ENCODE data around the gene GPR157. TPM values are rescaled to one million over a fixed set of nuclear protein-coding genes. Genes with fewer than 3 reads are reported as not detected.
"Not testable (repeated sequence)": the region's sequence is repeated elsewhere in the genome, so short reads cannot be mapped to it uniquely, and the experiment has no call there.

GPR157 gene
- 9.5 and 9.6 TPM in 2 replicates for total RNA-seq (2014; rRNA removed; shearing (Covaris generic))
- 10.8 and 14.4 TPM in 2 replicates for polyA plus RNA-seq (2014; cell fraction: nucleus; rRNA removed)

GRCh38 chr1:9128520-9129265, at the start of gene GPR157:
TSS of gene GPR157 (minus strand) at chr1:9129102. CDS start at chr1:9129027, 75 bp downstream.
- peak; percentile 77 for DNase-seq (ENCODE audit: extremely low read depth, low read depth)

GRCh38 chr1:9174762-9175161, 45.9 kb upstream of the GPR157 start:
- DNase-seq (ENCODE audit: extremely low read depth, low read depth) = no peak

GRCh38 chr1:9174243-9174642, 45.3 kb upstream of the GPR157 start:
- no peak for DNase-seq (ENCODE audit: extremely low read depth, low read depth)

GRCh38 chr1:9169601-9170137, 40.8 kb upstream of the GPR157 start:
- DNase-seq (ENCODE audit: extremely low read depth, low read depth) = no peak

- DNase-seq (ENCODE audit: extremely low read depth, low read depth) = no peak
These were observed 38.7 kb upstream of the GPR157 start for GRCh38 chr1:9167638-9168037.

GRCh38 chr1:9166289-9167235, 37.7 kb upstream of the GPR157 start:
- DNase-seq (ENCODE audit: extremely low read depth, low read depth) = no peak

- no peak for DNase-seq (ENCODE audit: extremely low read depth, low read depth)
These were observed 36.5 kb upstream of the GPR157 start for GRCh38 chr1:9165396-9165795.

- no peak for DNase-seq (ENCODE audit: extremely low read depth, low read depth)
These were observed 36.0 kb upstream of the GPR157 start for GRCh38 chr1:9164919-9165318.

GRCh38 chr1:9164532-9164900, 35.6 kb upstream of the GPR157 start:
- DNase-seq (ENCODE audit: extremely low read depth, low read depth) = no peak

GRCh38 chr1:9161963-9162362, 33.1 kb upstream of the GPR157 start:
- no peak for DNase-seq (ENCODE audit: extremely low read depth, low read depth)

GRCh38 chr1:9161342-9161741, 32.4 kb upstream of the GPR157 start:
- DNase-seq (ENCODE audit: extremely low read depth, low read depth) = no peak

GRCh38 chr1:9160079-9160717, 31.3 kb upstream of the GPR157 start:
- DNase-seq (ENCODE audit: extremely low read depth, low read depth) = no peak

- no peak for DNase-seq (ENCODE audit: extremely low read depth, low read depth)
These were observed 27.0 kb upstream of the GPR157 start for GRCh38 chr1:9155879-9156278.

GRCh38 chr1:9155405-9155804, 26.5 kb upstream of the GPR157 start:
- not testable (repeated sequence) for DNase-seq (ENCODE audit: extremely low read depth, low read depth)

- no peak for DNase-seq (ENCODE audit: extremely low read depth, low read depth)
These were observed 24.2 kb upstream of the GPR157 start for GRCh38 chr1:9153152-9153551.

- DNase-seq (ENCODE audit: extremely low read depth, low read depth) = no peak
These were observed 23.6 kb upstream of the GPR157 start for GRCh38 chr1:9152535-9152934.

- no peak for DNase-seq (ENCODE audit: extremely low read depth, low read depth)
These were observed 22.5 kb upstream of the GPR157 start for GRCh38 chr1:9151328-9151860.

- DNase-seq (ENCODE audit: extremely low read depth, low read depth) = no peak
These were observed 21.9 kb upstream of the GPR157 start for GRCh38 chr1:9150582-9151327.

GRCh38 chr1:9149837-9150581, 21.1 kb upstream of the GPR157 start:
- DNase-seq (ENCODE audit: extremely low read depth, low read depth) = no peak
